GM13976 (cell line): Measurements from ENCODE around the gene ATP2B1.

Experiments
- DNase-seq: peaks from one replicate; pipeline ENCODE4 v3.0.0; 2012; ENCODE audit warnings: low spot score
- CTCF ChIP-seq: IDR thresholded peaks from 2 replicates; pipeline ENCODE4 v1.5.1; 2012; ENCODE audit warnings: borderline replicate concordance, mild to moderate bottlenecking; ENCODE audit not compliant: insufficient read depth; ENCODE audit errors: extremely low read depth, missing control alignments, control extremely low read depth
- in situ Hi-C: fragments of 300-500 bp; cut with MboI; formaldehyde crosslinking; loops from one replicate; pipeline ENCODE4 v1.12.0; 2022; ENCODE audit warnings: low sequenced_read_pairs, mixed read lengths, inconsistent platforms; ENCODE audit not compliant: unreplicated experiment

Gene ATP2B1

GRCh38 chr12:89657739-89658138 is 50.9 kb downstream of the ATP2B1 start:
- in situ Hi-C loops = no loop called here
- DNase-seq = no peak
- no peak for TF ChIP-seq CTCF

GRCh38 chr12:89657066-89657465 is 51.6 kb downstream of the ATP2B1 start:
- DNase-seq = no peak
- no peak for TF ChIP-seq CTCF
- in situ Hi-C loops = no loop called here

GRCh38 chr12:89655841-89656240 is 52.8 kb downstream of the ATP2B1 start:
- in situ Hi-C loops = no loop called here
- DNase-seq = no peak
- no peak for TF ChIP-seq CTCF

- DNase-seq = no peak
- TF ChIP-seq CTCF = no peak
- in situ Hi-C loops = no loop called here
Measured at GRCh38 chr12:89651192-89651591, 57.4 kb downstream of the ATP2B1 start.

- no peak for TF ChIP-seq CTCF
- in situ Hi-C loops = no loop called here
- no peak for DNase-seq
Measured at GRCh38 chr12:89650239-89650638, 58.4 kb downstream of the ATP2B1 start.

GRCh38 chr12:89649820-89650219 is 58.8 kb downstream of the ATP2B1 start:
- no peak for TF ChIP-seq CTCF
- in situ Hi-C loops = no loop called here
- DNase-seq = no peak

GRCh38 chr12:89649139-89649538 is 59.5 kb downstream of the ATP2B1 start:
- no peak for TF ChIP-seq CTCF
- in situ Hi-C loops = no loop called here
- no peak for DNase-seq
